ENCODE results near the gene APOL2. TPM values are rescaled to one million over a fixed set of nuclear protein-coding genes. Genes with fewer than 3 reads are reported as not detected.

Gene APOL2
- total RNA-seq, 2 donors from 2014 or later: 35.9 to 84.9 TPM

- no peak overlapping the region for H3K4me3 ChIP-seq
- H3K4me1 ChIP-seq (ENCODE audit: control insufficient read depth in 1 of 2, low read depth in 2 of 2): no peaks in the 10 kb centered on the region
- peaks cover 92% of the 10 kb centered on the region for H3K36me3 ChIP-seq
- H3K9me3 ChIP-seq: no peaks in the 10 kb centered on the region
- no peaks in the 10 kb centered on the region for H3K27me3 ChIP-seq (replicated peaks; ENCODE audit: insufficient read depth)
- DNase-seq (ENCODE audit: low spot score) (no peak), ATAC-seq (ENCODE audit: insufficient number of reproducible peaks, low FRiP score, low read depth) (no peak)
- TF ChIP-seq CTCF (IDR thresholded peaks at IDR 0.05): no peak
- H3K27ac ChIP-seq: peak overlapping the region; percentile 65 to 68
These were observed 46.2 kb upstream of the APOL2 start for GRCh38 chr22:36285545-36285944.

GRCh38 chr22:36285017-36285416 is 45.7 kb upstream of the APOL2 start:
- H3K9me3 ChIP-seq: no peaks in the 10 kb centered on the region
- H3K36me3 ChIP-seq: peaks cover 92% of the 10 kb centered on the region
- no peaks in the 10 kb centered on the region for H3K4me1 ChIP-seq (ENCODE audit: control insufficient read depth in 1 of 2, low read depth in 2 of 2)
- H3K4me3 ChIP-seq: no peak overlapping the region
- DNase-seq (ENCODE audit: low spot score) (no peak), ATAC-seq (ENCODE audit: insufficient number of reproducible peaks, low FRiP score, low read depth) (no peak)
- peak overlapping the region; percentile 19 to 27 for H3K27ac ChIP-seq
- no peaks in the 10 kb centered on the region for H3K27me3 ChIP-seq (replicated peaks; ENCODE audit: insufficient read depth)
- TF ChIP-seq CTCF (IDR thresholded peaks at IDR 0.05): no peak

- ATAC-seq (ENCODE audit: insufficient number of reproducible peaks, low FRiP score, low read depth) (no peak), DNase-seq (ENCODE audit: low spot score) (no peak)
- Histone ChIP-seq H3K9me3 (no peaks in the 10 kb centered on the region), H3K36me3 (peaks cover 83% of the 10 kb centered on the region), H3K4me3 (no peak overlapping the region), H3K4me1 (ENCODE audit: control insufficient read depth in 1 of 2, low read depth in 2 of 2) (no peaks in the 10 kb centered on the region), H3K27ac (no peak overlapping the region), H3K27me3 (replicated peaks; ENCODE audit: insufficient read depth) (no peaks in the 10 kb centered on the region)
- TF ChIP-seq CTCF (IDR thresholded peaks at IDR 0.05): no peak
These were observed 44.8 kb upstream of the APOL2 start for GRCh38 chr22:36284171-36284571.

- DNase-seq (ENCODE audit: low spot score): no peak
- Histone ChIP-seq H3K4me1 (ENCODE audit: control insufficient read depth in 1 of 2, low read depth in 2 of 2) (peaks cover 0 to 6% of the 10 kb centered on the region in 2 donors), H3K27me3 (replicated peaks; ENCODE audit: insufficient read depth) (no peaks in the 10 kb centered on the region), H3K9me3 (no peaks in the 10 kb centered on the region), H3K36me3 (peaks cover 65% of the 10 kb centered on the region), H3K27ac (no peak overlapping the region), H3K4me3 (no peak overlapping the region)
- ATAC-seq (ENCODE audit: insufficient number of reproducible peaks, low FRiP score, low read depth): no peak
- TF ChIP-seq CTCF (IDR thresholded peaks at IDR 0.05): no peak
These were observed 43.1 kb upstream of the APOL2 start for GRCh38 chr22:36282328-36282831.

- H3K4me3 ChIP-seq: no peak overlapping the region
- no peak for DNase-seq (ENCODE audit: low spot score)
- TF ChIP-seq CTCF (IDR thresholded peaks at IDR 0.05): no peak
These were observed 42.5 kb upstream of the APOL2 start for GRCh38 chr22:36281781-36282327.

More at GRCh38 chr22:36281781-36282327, 42.5 kb upstream of the APOL2 start:
- Histone ChIP-seq H3K36me3 (peaks cover 60% of the 10 kb centered on the region), H3K9me3 (no peaks in the 10 kb centered on the region), H3K27me3 (replicated peaks; ENCODE audit: insufficient read depth) (no peaks in the 10 kb centered on the region), H3K4me1 (ENCODE audit: control insufficient read depth in 1 of 2, low read depth in 2 of 2) (peaks cover 0 to 8% of the 10 kb centered on the region in 2 donors), H3K27ac (peak overlapping the region in 1 of 2 donors; percentile 34)
- no peak for ATAC-seq (ENCODE audit: insufficient number of reproducible peaks, low FRiP score, low read depth)
